DND-41 (cell line): Measurements from ENCODE around the gene ESR2.
"Not testable (repeated sequence)": the region's sequence is repeated elsewhere in the genome, so short reads cannot be mapped to it uniquely, and the experiment has no call there.

ENCODE experiments used
- ATAC-seq: fragments of 200-7000 bp; cut with Tn5 transposase; 3 replicates; pipeline ENCODE4 v1.9.1; 2021; ENCODE audit warnings: low read depth; ENCODE audit not compliant: insufficient read depth
- DNase-seq: peaks from one replicate; pipeline ENCODE4 v3.0.0-alpha.2; 2020
- H2AFZ ChIP-seq: 2 replicates; pipeline ENCODE4 v1.6.0; 2012; ENCODE audit warnings: low read depth, low read length
- H3K27ac ChIP-seq: 2 replicates; pipeline ENCODE4 v1.5.1; 2012; ENCODE audit warnings: low read length, inconsistent platforms
- H3K27me3 ChIP-seq: fragments of 200-600 bp; sonication (generic); 2 replicates; pipeline ENCODE4 v1.6.0; 2012; ENCODE audit warnings: low read length, mild to moderate bottlenecking, inconsistent platforms; ENCODE audit not compliant: insufficient read depth, poor library complexity
- H3K36me3 ChIP-seq: 2 replicates; pipeline ENCODE4 v1.5.1; 2012; ENCODE audit warnings: low read length, inconsistent platforms; ENCODE audit not compliant: insufficient read depth
- H3K4me1 ChIP-seq: 2 replicates; pipeline ENCODE4 v1.5.1; 2012; ENCODE audit warnings: mild to moderate bottlenecking, low read length; ENCODE audit not compliant: insufficient read depth
- H3K4me2 ChIP-seq: 2 replicates; pipeline ENCODE4 v1.6.0; 2012; ENCODE audit warnings: mild to moderate bottlenecking, moderate library complexity, low read length, inconsistent platforms; ENCODE audit not compliant: insufficient read depth
- H3K4me3 ChIP-seq, 2 experiments: fragments of 200-600 bp in 1 of 2; shearing (Covaris generic) in 1 of 2; 2 replicates each; pipeline ENCODE4 v1.5.1; 2012 to 2016; ENCODE audit warnings: inconsistent platforms in 2 of 2, low read length in 2 of 2, mild to moderate bottlenecking in 2 of 2, low read depth in 1 of 2, moderate library complexity in 1 of 2
- H3K79me2 ChIP-seq: 2 replicates; pipeline ENCODE4 v1.6.0; 2012; ENCODE audit warnings: low read length, inconsistent platforms; ENCODE audit not compliant: insufficient read depth
- H3K9ac ChIP-seq: 2 replicates; pipeline ENCODE4 v1.6.0; 2012; ENCODE audit warnings: low read depth, mild to moderate bottlenecking, inconsistent platforms, low read length, moderate library complexity
- H3K9me3 ChIP-seq: 2 replicates; pipeline ENCODE4 v1.5.1; 2012; ENCODE audit warnings: low read length, moderate library complexity, mild to moderate bottlenecking, inconsistent platforms; ENCODE audit not compliant: insufficient read depth, severe bottlenecking
- H4K20me1 ChIP-seq: 2 replicates; pipeline ENCODE4 v1.6.0; 2012; ENCODE audit warnings: low read length; ENCODE audit not compliant: insufficient read depth
- CTCF ChIP-seq: IDR thresholded peaks from 2 replicates; pipeline ENCODE4 v1.5.1; 2012; ENCODE audit warnings: borderline replicate concordance, low read length, moderate library complexity, mild to moderate bottlenecking; ENCODE audit not compliant: poor library complexity, severe bottlenecking; ENCODE audit errors: extremely low read depth
- EZH2 ChIP-seq: IDR thresholded peaks from 3 replicates; pipeline ENCODE4 v1.6.1; 2012; ENCODE audit warnings: borderline replicate concordance, low read depth, mild to moderate bottlenecking, moderate library complexity, low read length, inconsistent platforms; ENCODE audit not compliant: severe bottlenecking

The ESR2 gene

DNA sequence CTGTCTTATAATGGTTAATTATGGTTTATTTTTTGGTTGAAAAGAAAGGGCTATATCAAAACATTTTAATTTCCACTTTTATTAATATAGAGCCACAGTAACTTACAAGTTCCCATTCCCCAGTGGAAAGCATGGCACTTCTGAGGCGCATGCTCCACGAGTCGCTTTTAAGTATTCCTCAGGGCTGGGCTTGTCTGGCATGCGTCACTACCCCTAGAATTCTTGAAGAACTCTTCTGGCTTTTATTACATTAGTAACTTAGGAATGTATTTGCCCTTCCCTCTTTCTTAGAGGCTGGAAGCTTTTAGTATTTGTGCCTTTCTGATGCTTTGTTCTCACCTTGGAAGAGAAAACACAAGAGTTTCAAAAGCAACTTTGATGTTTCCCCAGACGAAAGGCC, 81.1 kb downstream of the ESR2 start:
- no peaks in the 10 kb centered on the region for H3K79me2 ChIP-seq
- no peak overlapping the region for H3K9ac ChIP-seq
- TF ChIP-seq EZH2: no peak
- TF ChIP-seq CTCF: no peak
- no peak overlapping the region for H3K27ac ChIP-seq
- no peak overlapping the region for H3K4me2 ChIP-seq
- peaks cover 99% of the 10 kb centered on the region for H3K36me3 ChIP-seq
- H2AFZ ChIP-seq: no peak overlapping the region
- DNase-seq (no peak), ATAC-seq (no peak)
- no peaks in the 10 kb centered on the region for H4K20me1 ChIP-seq
- H3K9me3 ChIP-seq: no peaks in the 10 kb centered on the region
- no peaks in the 10 kb centered on the region for H3K27me3 ChIP-seq
- no peaks in the 10 kb centered on the region for H3K4me1 ChIP-seq
- no peak overlapping the region for H3K4me3 ChIP-seq

GRCh38 chr14:64212666-64213065, 81.5 kb downstream of the ESR2 start:
- no peak overlapping the region for H2AFZ ChIP-seq
- H3K4me1 ChIP-seq: no peaks in the 10 kb centered on the region
- H3K4me3 ChIP-seq: no peak overlapping the region
- no peaks in the 10 kb centered on the region for H3K79me2 ChIP-seq
- peaks cover 98% of the 10 kb centered on the region for H3K36me3 ChIP-seq
- no peaks in the 10 kb centered on the region for H3K9me3 ChIP-seq
- H4K20me1 ChIP-seq: no peaks in the 10 kb centered on the region
- no peak overlapping the region for H3K9ac ChIP-seq
- DNase-seq (no peak), ATAC-seq (no peak)
- no peak overlapping the region for H3K4me2 ChIP-seq
- H3K27me3 ChIP-seq: no peaks in the 10 kb centered on the region
- TF ChIP-seq EZH2: no peak
- TF ChIP-seq CTCF: no peak
- H3K27ac ChIP-seq: no peak overlapping the region

DNA sequence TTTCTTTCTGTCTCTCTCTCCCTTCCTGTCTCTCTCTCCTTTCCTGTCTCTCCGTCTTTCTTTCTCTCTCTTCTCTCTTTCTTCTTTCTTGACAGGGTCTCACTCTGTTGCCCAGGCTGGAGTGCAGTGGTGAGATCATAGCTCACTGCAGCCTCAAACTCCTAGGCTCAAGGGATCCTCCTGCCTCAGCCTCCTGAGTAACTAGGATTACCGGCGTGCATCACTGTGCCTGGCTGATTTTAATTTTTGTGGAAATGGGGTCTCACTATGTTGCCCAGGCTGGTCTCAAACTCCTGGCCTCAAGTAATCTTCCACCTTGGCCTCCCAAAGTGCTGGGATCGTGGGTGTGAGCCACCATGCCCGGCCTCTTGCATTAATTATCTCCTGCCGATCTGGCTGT, 83.3 kb downstream of the ESR2 start:
- not testable (repeated sequence) for H4K20me1 ChIP-seq, H3K9ac ChIP-seq, ATAC-seq, H3K27ac ChIP-seq, H3K27me3 ChIP-seq, H3K9me3 ChIP-seq, H3K4me3 ChIP-seq, H2AFZ ChIP-seq, DNase-seq, H3K4me1 ChIP-seq, H3K4me2 ChIP-seq, H3K79me2 ChIP-seq
- H3K36me3 ChIP-seq: peaks cover 80% of the 10 kb centered on the region

DNA sequence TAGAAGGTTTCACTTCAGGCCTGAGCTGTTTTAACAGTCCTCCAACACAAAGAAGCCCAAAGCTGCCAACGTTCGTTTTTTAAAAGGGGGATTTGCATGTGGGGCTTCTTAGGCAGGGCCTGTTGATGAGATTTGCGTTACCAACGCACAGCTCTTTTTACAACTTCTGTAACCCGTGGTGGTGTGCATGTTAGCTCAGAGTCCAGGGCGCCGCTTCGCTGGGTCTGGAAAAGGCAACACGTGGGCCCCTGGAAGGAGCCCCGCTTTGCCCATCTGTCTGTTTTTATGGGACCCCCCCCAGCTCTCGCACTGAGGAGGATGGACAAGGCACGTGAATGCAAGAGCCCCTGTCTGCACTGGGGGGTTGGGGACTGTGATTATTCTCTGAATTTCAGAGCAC, 84.0 kb downstream of the ESR2 start:
- DNase-seq (no peak), ATAC-seq (no peak)
- Histone ChIP-seq H3K27me3 (no peaks in the 10 kb centered on the region), H3K36me3 (peaks cover 73% of the 10 kb centered on the region), H3K27ac (no peak overlapping the region), H3K4me1 (no peaks in the 10 kb centered on the region), H3K79me2 (no peaks in the 10 kb centered on the region), H3K4me3 (no peak overlapping the region), H3K4me2 (no peak overlapping the region), H3K9me3 (no peaks in the 10 kb centered on the region), H2AFZ (no peak overlapping the region), H3K9ac (no peak overlapping the region), H4K20me1 (no peaks in the 10 kb centered on the region)
- no peak for TF ChIP-seq CTCF
- TF ChIP-seq EZH2: no peak
